Measurements from ENCODE around the gene VASP. TPM values are rescaled to one million over a fixed set of nuclear protein-coding genes. Genes with fewer than 3 reads are reported as not detected.

The VASP gene
- total and polyA plus RNA-seq, 9 of the 15 experiments (the other 6 are each of a cell fraction or from before 2014, with no cell fraction given) = 16.7 to 261 (median 112) TPM

- TF ChIP-seq ZNF740 (CRISPR knock-in tag; IDR thresholded peaks at IDR 0.05) (0 out of 2 replicates have a peak, but pooled peaks have one; percentile 69), ZNF740 (tag; IDR thresholded peaks at IDR 0.05) (peak in 1 of 2 experiments; percentile 19; a peak in 2 of 4 replicates), ZNF57 (CRISPR knock-in tag; IDR thresholded peaks at IDR 0.05) (no peak), ZNF277 (CRISPR knock-in tag; IDR thresholded peaks at IDR 0.05; ENCODE audit: borderline replicate concordance) (no peak), ZNF639 (CRISPR knock-in tag; conservative IDR thresholded peaks at IDR 0.05 in 1 of 2, IDR thresholded peaks at IDR 0.05 in 1 of 2) (no peak), ZNF324 (CRISPR knock-in tag; IDR thresholded peaks at IDR 0.05) (no peak), FOXO4 (CRISPR knock-in tag; IDR thresholded peaks at IDR 0.05) (no peak), CC2D1A (IDR thresholded peaks at IDR 0.05) (0 out of 2 replicates have a peak, but pooled peaks have one; percentile 16), NFRKB (IDR thresholded peaks at IDR 0.05; ENCODE audit: low read depth) (peak; percentile 76), ZNF217 (CRISPR knock-in tag; IDR thresholded peaks at IDR 0.05) (no peak), MCM7 (IDR thresholded peaks at IDR 0.05) (no peak), XRCC4 (IDR thresholded peaks at IDR 0.05; ENCODE audit: extremely low read depth, insufficient read depth, insufficient read length) (no peak), ZNF143 (CRISPR knock-in tag; IDR thresholded peaks at IDR 0.05) (peak; percentile 89), RBM14 (IDR thresholded peaks at IDR 0.05; ENCODE audit: borderline replicate concordance, insufficient read depth, low read depth, low read length) (no peak), MAX (CRISPR knock-in tag; IDR thresholded peaks at IDR 0.05) (peak; percentile 88), NR2C1 (IDR thresholded peaks at IDR 0.05) (no peak), NR2C1 (tag; IDR thresholded peaks at IDR 0.05) (0 out of 2 replicates have a peak, but pooled peaks have one; percentile 5), ZBTB26 (CRISPR knock-in tag; IDR thresholded peaks at IDR 0.05) (no peak), JUNB (CRISPR knock-in tag; conservative IDR thresholded peaks at IDR 0.05) (no peak), LEF1 (IDR thresholded peaks at IDR 0.05) (no peak), HNRNPK (IDR thresholded peaks at IDR 0.05; ENCODE audit: low read depth, low read length, poor library complexity, severe bottlenecking) (no peak)
Measured at GRCh38 chr19:45506989-45507871, at the start of gene VASP (continued).

Data from K562 (cell line).